ENCODE measurements around the gene COL20A1.

The COL20A1 gene

DNA sequence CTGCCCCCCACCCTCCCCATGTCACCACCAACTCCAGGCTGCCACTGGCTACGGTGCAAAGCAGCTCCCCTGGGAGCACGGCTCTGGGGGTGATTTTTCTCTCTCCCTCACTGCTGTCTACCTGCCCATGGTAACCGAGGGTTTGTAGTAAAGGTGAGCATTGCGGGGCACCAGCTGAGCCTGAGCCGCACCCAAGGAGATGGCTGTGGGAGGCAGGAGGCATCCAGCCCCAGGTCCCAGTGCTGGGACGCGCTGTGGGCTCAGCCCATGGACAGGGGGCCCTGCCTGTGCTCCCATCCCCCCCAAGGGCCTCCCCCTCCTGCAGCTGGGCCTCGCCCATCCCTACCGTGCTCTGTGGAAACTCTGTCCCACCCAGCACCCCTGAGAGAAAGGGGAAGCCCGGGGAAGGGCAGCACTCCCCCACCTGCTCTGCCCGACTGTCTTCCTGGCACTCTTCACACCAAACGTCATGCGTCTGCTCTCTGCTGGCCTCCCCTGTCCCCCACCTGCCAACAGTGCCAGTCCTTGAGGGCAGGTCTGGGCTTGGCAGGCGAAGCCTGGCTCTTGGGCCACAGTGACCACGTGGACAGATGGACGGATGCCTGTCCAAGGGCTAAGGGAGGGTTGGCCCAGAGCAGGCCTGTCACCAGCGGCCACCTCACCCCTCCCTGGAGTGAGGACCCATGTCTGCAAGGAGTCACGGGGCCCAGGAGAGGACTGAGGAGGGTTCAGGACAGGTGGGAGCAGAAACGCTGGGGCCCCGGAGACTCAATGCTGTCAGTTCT lies 72.0 kb downstream of the COL20A1 start:
- no peak for DNase-seq

DNA sequence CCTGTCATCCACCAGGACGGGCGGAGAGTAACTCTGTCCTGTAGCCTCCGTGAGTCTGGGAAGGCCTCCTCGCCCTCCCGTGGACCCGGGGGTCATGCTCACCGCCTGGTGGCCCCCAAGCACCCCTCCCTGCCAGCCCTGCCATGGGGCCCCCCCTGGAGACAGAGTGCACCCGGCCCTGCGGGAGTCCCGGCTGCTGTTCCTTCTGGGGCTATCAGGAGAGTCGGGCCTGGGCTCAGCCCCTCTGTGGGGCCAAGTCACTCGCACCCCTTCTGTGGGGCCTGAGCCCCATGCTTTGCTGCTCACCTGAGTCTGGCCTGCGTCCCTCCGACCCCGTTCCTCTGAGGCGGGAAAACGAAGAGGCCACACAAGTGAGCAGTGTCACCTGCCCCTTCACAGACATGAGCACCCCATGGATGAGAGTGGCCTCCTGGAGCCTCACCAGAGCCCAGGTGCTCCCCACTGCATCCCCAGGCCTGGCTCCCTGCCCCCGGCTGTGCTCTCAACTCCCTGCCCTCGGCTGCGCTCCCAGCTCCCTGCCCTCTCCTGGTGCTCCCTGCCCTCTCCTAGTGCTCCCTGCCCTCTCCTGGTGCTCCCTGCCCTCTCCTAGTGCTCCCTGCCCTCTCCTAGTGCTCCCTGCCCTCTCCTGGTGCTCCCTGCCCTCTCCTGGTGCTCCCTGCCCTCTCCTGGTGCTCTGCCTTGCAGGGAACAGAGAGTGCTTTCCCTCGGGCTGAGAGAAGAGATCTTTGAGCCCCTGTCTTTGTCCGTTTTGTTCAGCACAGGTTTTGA lies 72.8 kb downstream of the COL20A1 start:
- DNase-seq, result no peak

DNA sequence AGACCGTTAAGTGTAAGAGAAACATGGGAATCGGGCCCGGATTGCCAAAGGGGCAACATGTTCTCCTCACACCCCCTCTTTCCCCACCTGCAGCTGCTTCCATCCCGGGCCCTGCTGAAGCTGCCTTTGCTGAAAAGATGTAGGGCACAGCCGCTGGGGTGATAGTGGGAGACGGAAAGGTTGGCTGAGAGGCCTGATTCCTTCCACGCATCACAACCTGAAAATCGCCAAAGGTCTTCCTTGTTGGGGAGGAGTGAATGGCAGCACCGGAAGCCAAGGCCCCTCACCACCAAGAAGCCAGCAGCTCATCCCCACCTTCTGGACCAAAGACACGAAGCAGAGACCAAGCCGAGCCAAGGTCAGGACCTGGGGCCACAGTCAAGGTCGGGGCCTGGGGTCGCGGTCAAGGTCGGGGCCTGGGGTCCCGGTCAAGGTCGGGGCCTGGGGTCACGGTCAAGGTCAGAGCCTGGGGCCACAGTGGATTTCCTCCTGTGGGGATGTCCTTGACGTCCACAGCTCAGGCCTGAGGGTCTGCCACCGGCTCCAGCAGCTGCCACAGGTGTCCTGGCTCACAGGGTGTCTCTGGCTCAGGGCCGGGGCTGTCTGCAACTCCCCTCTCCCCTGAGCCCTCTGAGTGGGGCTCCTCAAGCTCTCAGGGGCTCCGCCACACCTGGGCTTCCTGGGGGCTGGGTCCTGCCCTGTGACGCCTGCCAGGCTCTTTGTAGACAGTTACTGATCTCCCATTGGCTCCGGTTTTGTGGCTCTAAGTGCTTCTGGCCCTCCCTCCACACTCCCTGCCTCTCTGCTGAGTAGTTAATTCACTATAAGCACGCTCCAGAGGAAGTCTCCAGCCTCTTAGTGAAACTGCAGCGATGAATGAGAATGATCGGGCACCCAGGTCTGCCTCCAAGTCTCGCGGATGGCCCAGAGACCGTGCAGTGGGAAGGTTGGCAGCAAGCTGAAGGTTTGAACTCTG lies 73.7 kb downstream of the COL20A1 start:
- DNase-seq, result no peak

DNA sequence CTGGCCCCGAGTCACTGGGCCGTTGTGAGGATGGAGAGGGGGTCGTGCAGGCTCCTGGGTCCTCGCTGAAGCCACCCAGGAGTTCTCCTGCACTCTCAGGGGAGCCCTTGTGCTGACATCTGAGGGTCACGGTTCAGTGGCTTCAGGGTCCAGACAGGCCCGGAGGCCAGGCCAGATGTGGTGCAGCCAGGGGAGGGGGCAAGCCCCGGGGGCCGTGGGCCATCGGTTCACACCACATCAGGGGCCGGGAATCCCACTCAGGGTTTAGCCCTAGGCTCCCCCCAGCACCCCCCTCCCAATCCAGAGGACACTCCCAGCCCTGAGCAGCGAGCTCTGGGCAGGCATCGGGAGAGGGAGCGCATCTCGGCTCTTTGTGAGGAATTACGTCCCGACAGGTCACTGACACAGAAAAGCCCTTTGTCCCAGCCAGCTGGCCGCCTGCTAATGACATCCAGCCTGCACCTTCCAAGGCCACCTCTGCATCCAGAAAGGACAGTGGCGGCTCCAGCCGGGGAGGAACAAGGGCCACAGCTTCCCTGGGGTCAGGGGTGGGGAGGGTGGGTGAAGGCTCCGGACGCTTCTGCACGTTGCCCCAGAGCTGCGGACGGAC lies 74.6 kb downstream of the COL20A1 start:
- DNase-seq, result no peak

DNA sequence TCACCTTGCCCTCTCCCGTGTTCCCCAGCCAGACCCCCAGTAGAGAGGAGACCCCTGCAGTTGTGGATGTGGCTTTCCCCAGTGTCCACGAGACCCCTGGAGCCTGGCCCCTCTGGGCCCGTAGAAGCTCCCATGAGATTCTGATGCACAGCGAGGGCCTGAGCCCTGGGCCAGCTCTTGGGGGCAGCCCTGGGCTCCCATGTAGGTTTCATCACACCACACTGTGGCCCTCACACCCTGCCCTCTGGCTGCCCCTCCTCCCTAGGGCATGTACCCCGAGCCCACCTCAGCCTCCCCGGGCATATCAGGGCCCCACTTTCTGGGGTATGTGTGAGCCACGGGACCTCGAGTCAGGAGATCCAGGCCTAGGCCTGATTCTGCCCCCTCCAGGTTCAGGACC lies 75.2 kb downstream of the COL20A1 start:
- DNase-seq, result no peak

DNA sequence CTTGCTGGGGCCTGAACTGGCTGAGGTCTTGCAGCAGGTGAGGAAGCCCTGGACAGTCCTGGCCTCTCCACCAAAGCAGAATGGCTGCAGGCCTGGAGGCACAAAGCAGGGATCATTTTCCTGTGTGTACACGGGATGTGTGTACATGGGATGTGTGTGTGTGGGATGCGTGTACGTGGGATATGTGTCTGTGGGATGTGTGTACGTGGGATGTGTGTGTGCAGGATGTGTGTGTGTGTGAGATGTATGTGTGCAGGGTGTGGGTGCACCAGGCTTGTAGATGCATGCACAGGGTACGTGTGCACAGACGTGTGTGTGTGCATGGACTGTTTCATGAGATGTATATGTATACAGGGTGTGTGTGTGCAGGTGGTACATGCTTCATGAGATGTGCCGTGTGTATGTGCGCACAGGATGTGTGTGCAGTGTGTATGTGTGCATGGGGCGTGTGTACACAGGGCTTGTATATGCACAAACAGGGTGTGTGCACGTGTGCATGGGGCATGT lies 76.1 kb downstream of the COL20A1 start:
- no peak for DNase-seq

DNA sequence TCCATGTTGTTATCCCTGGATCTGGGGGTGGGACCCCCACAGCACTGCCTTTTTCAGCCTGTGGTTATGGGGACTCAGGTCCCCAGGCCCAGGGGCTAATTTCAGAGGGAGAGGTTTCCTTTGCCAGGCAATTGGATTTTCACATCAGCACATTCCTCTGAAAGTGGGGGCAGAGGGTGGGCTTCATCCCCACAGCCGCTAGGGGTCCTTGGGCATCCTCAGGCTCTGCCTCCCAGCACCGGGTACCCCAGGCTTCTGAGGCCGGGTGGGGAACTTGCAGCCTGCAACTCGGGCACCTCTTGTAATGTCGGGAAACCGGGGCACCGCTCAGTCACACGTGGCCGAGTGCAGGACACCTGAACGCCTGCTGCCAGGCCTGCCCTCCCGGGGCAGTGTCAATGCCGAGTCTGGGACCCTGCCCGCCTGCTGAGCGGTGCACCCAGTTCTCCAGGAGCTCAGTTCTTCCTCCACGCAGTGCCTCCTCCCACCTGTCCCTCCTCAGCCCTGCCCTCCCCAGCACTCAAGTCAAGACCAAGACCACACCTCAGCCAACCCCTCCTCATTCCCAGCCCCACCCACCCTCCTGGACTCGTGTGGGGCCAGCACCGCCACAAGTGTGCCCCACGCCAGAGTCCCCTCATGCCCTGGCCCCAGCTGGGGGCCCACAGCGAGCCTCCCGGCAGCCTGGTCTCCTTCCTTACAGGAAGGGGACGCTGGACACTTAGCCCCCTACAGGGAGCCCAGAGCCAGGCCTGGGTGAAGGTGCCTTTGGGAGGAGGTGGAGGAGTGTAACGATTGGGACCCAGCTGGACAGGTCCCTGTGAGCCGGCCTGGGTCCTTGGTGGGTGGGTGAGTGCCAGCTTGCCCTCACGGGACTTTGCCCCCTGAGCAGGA lies 77.0 kb downstream of the COL20A1 start:
- DNase-seq, result no peak

DNA sequence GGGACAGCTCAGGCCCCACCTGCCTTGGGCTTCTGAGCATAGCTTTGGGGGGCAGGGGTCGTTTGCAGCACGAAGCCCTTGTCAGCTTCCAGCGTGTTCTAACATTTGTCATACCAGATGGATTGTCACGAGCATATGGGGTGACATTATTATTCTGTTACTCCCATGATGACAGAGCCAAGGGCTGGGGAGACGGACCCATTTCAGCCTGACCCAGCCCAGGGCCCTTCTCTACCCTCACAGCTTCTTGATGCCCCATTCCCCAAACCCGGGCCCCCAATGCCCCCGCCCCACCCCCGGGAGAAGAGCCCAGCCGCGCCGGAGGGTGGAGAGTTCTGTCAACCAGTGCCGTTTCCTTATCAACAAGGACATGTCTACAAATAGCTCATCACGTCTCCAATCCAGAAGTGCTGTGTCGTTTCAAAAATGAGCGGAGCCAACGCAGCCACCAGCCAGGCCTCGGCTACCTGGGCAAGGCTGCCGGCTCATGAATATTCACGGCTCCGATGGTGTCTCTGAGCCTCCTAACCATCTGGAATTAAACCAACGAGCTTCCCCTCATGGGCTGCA lies 77.7 kb downstream of the COL20A1 start:
- DNase-seq, result no peak

DNA sequence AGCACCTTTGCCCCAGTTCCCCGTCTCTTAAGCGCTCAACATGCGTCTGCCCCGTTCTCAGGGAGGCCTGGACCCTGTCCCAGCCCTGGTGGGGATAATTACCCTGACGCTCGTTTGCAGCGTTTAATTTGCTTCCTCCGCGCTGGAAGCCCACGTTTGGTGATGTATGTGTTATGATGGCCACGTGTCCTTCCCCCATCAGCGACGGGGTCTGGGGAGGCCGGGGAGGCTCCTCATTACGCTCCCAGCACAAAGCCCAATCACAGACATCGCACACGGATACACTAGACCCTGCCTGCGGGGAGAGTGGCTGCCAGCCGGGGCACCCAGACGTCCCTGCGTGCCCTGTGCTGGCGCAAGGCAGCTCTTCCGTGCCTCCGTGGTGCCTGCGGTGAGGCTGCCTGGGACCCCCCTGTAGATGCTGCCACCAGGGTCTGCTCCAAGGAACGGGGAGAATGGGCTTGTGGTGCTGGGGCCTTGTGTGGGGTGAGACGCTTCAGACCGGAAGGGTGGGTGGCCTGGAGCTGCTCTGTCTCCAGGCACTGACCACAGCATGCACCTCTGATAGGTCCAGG lies 78.4 kb downstream of the COL20A1 start:
- DNase-seq, result no peak

DNA sequence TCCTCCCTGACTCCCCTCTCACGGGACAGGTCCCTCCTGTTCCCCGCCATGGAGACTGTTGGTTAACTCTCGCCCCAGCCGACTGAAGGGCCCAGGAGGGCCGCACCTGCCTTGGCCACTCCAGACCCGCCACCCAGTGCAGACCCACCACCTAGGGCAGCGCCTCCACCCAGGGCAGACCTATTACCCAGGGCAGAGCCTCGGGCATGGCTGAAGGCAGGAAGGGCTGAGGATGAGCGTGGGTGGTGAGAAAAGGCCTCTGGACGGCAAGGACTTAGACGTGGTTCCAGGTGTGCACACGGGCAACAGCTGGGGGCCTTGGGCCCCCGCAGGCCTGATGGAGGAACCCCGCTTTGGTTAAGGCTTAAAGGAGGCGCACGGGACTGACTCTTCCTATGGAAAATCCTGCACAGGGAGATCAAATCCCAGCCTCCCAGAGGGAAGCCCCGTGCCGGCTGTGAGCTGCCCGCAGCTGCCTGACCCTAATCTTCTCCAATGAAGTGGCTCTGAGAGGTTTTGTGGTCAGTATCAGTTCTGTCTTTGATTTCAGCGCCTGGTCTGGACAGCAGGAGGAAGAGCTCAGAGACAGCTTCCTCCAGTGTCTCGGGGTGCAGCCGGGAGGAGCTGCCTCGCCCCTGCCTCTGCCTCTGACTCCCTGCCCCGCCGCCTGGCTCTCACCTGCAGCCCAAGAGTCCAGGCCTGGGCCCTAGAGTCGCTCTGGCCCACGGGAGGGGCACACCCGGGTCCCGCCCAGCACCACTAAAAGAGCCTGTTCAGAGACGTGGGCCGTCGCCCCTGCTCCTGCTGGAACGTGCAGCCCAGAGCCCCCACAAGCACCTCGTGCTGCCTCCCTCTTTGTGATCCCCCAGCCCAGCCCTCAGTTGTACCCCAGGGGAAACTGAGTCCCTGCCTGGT lies 80.2 kb downstream of the COL20A1 start:
- no peak for DNase-seq

DNA sequence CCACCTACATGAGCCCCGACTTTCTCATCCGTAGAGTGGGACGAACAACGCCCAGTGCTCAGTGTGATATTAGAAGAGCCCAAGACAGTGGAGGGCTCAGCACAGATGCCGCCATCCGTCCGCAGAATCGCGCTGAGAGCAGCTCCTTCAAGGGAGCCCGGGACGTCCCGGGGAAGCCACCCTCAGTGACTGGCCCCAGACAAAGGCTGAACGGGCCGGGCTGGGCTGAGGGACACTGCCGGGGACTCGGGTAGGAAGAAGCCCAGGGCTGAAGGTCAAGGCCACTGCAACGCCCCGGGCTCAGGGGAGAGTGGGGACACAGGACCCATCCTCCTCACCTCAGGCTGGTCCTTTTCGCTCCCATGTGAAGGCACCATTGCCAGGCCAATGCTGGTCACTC lies 81.0 kb downstream of the COL20A1 start:
- no peak for DNase-seq

DNA sequence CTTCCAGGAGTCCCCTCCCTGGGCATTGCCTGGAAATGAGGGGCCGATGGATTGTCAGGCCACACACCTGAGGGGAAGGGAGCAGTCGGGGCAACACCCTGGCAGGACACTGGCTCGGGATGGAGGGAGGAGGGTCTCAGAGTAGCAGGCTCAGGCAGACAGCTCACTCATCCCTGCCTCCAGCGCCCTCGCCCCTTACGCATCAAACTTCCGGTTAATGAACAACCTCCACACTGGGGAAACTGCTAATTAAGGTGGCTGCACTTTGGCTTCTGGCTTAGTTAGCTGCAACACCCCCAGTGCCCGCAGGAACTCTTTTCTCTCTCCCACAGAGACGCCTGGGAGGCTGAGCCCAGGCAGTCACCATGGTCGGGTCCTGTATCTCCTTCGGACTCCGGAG lies 81.5 kb downstream of the COL20A1 start:
- no peak for DNase-seq

DNA sequence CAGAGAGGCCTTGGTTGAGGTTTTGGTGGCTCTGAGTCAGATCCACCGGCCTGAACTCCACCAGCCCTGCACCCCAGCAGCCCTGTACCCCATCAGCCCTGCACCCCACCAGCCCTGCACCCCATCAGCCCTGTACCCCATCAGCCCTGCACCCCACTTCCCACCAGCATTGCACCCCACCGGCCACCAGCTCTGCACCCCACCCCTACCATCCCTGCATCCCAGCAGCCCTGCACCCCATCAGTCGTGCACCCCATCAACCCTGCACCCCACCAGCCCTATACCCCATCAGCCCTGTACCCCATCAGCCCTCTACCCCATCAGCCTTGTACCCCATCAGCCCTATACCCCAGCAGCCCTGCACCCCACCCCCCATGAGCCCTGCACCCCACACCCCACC lies 82.5 kb downstream of the COL20A1 start:
- DNase-seq, result no peak

DNA sequence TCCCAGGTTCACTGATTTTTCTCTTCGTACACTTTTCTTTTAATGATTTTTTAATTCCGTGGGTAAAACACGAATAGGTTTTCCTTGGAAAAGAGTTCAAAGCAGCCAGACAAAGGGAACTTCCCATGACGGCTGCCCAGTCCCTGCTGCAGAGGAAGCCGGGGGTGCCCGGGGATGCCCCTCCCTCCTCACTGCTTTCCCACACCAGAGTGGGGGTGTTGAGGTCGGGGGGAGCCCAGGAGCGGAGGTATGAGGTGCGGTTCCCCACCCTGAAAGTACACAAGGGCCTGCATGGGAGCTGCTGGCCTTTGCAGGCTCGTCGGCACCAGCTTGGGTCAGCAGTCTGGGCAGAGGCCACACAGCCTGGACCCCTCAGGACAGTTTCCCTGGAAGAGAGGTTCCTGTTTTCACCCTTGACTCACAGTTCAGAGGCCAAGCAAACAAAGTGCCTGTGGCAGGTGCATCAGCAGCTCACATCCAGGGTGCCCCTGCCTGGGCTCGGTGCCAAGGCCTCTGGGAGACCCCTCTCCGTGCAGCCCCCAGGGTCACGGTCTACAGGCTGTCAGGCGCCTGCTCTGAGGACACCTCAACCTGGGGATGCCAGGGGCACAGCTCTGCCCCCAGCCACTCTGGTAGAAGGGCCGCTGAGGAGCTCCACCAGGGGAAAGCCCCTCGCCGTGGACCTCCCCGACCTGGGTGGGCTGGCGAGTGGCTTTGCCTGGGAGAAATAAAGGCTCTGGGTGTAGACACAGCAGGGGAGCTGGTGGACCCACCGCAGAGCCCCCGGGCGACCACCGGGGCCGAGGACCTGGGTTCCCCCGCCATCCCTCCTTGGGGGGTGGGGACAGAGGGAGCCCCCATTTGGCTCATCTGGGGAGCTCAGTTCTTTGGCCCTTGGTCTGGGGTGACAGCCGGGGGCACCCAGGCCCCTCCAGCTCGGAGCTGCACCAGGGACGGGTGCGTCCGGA lies 83.6 kb downstream of the COL20A1 start:
- DNase-seq, result no peak

DNA sequence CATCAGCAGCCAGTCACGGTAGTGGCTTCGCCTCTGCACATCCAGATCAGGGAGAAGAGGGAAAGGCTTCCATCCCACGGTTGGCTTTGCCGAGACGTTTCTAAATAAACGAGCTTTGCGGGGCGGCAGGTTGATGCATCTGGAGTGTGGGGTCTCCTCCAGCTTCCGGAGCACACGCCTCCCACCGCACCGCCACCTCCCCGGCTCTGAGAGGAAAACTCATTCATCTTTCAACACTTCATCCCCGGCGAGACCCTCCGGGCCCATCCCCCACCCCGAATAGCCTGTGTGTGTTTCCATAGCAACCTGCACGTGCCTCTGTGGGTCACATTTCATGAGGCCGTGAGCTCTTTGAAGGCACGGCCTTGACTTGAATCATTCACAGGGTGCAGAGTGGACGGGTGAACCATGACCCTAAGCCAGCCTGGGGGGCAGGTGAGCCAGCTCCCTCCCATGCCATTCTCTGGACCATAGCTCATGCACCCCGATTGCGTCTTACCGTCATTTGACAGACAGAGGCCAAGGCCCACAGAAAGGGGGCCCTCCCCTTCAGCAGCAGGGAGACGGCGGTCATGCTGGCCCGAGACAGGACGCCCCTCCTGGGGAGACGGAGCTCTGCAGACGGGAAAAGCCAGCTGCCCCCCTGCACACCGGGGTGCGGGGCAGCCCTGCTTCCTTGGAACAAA lies 84.4 kb downstream of the COL20A1 start:
- DNase-seq, result no peak

DNA sequence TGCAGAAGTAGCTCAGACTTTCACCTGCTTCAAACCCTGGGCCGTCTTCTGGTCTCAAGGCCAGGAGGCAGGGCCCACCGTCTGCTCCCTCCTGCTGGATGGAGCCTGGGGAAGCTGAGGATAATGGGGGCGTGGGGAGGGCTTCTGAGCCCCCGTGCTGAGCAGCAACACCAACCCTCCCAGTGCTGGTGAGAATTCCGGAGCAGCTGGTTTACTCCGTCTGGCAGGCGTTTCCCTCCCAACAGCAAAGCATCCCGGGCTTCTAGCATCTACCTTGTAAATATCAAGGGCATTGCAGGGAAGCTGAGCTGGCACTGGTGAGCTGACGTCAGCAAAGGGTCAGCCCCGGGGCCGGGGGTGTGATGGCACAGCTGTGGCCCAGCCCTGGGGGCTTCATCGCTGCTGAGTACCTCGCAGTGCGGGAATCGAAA lies 85.0 kb downstream of the COL20A1 start:
- DNase-seq, result no peak

DNA sequence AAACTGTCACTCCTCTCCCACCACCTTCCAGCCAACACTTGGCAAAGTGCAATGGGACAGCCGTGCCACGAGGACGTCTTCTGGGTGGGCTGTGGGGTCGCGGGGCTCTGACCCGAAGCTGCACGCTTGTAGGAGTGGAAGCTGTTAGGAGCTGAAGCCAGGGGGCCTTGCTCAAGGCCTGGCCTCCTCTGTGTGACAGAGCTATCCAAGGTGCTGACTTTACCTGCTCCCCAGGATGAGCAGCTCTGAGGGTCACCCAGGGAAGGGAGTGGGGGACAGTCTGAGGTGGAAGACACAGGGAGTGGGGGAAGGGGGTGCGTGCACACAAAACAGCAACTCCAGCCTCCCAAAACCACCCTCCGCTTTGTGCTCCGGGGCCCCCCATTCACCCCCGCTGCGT lies 85.6 kb downstream of the COL20A1 start:
- no peak for DNase-seq

DNA sequence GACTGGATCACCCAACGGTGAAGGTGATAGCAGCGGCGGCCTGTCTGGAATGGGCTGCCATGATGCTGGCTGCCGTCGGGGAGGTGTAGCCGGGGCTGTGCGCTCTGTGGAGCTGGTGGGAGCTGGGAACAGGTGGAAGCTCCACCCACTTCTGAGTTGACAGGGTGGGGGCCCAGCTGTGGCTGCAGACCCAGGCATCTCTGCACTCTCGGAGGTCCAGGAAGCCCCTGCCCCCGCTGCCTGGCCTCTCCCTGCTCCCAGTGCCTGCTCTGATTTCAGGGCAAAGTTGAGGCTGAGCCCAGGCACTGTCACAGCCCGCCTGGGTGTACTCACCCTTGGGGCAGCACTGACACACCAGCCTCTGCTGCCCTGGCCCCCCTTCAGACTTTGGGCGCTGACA lies 86.3 kb downstream of the COL20A1 start:
- no peak for DNase-seq

Measured in stimulated activated CD4-positive, alpha-beta T cell treated with anti-CD3 and anti-CD28 coated beads, Interleukin-1b, Interleukin-23, amount 100 ng/mL, for 48 hours (primary cell).